Erythroblast (primary cell): ENCODE data around the gene KCTD14.

ENCODE experiments used
- GATA1 ChIP-seq: IDR thresholded peaks from 2 replicates; pipeline ENCODE4 v1.6.1; 2011; ENCODE audit warnings: low read depth, mild to moderate bottlenecking, control low read depth, low read length, moderate library complexity
- POLR2A ChIP-seq: IDR thresholded peaks from 2 replicates; pipeline ENCODE4 v1.6.1; 2011; ENCODE audit warnings: mild to moderate bottlenecking, low read length

DNA sequence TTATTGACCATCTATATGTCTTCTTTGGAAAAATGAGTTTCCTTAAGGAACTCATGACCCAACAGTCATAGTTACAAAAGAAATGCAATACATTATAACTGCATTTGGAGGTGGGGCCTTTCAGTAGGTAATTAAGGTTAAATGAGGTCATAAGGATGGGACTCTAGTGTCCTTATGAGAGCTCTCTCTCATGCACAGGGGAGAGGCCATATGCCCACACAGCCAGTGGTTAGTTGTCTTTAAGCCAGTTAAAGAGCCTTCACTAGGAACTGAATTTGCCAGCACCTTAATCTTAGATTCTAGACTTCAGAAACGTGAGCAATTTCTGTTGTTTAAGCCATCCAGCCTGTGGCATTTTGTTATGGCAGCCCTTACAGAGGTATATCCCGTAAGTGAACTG, 56.0 kb downstream of the KCTD14 start:
- TF ChIP-seq POLR2A: no peak
- no peak for TF ChIP-seq GATA1
